ENCODE results near the gene TRAPPC4. TPM values are rescaled to one million over a fixed set of nuclear protein-coding genes. Genes with fewer than 3 reads are reported as not detected.
A peak's percentile ranks its signal among the peaks of the same experiment; 100 is the strongest.
"Not testable (repeated sequence)": the region's sequence is repeated elsewhere in the genome, so short reads cannot be mapped to it uniquely, and the experiment has no call there.

Gene TRAPPC4
- total RNA-seq, 1 donor = 54.5 TPM

GRCh38 chr11:118998388-118998717, 20.2 kb upstream of the TRAPPC4 start:
- peak overlapping the region; percentile 50 for H3K4me3 ChIP-seq (ENCODE audit: low read length)
- H3K27me3 ChIP-seq (ENCODE audit: insufficient read depth, low read length) = no peaks in the 10 kb centered on the region
- H3K4me1 ChIP-seq (ENCODE audit: insufficient read depth, low read length) = peaks cover 26% of the 10 kb centered on the region
- no peaks in the 10 kb centered on the region for H3K9me3 ChIP-seq (ENCODE audit: low read depth, low read length)

- peaks cover 26% of the 10 kb centered on the region for H3K4me1 ChIP-seq (ENCODE audit: insufficient read depth, low read length)
- no peaks in the 10 kb centered on the region for H3K27me3 ChIP-seq (ENCODE audit: insufficient read depth, low read length)
- H3K9me3 ChIP-seq (ENCODE audit: low read depth, low read length) = no peaks in the 10 kb centered on the region
- no peak overlapping the region for H3K4me3 ChIP-seq (ENCODE audit: low read length)
These were observed 19.7 kb upstream of the TRAPPC4 start for GRCh38 chr11:118998822-118999221.

- Histone ChIP-seq H3K4me3 (ENCODE audit: low read length) (no peak overlapping the region), H3K4me1 (ENCODE audit: insufficient read depth, low read length) (peaks cover 26% of the 10 kb centered on the region), H3K27me3 (ENCODE audit: insufficient read depth, low read length) (no peaks in the 10 kb centered on the region), H3K9me3 (ENCODE audit: low read depth, low read length) (no peaks in the 10 kb centered on the region)
These were observed 17.7 kb upstream of the TRAPPC4 start for GRCh38 chr11:119000906-119001305.

GRCh38 chr11:119006656-119007055, 11.9 kb upstream of the TRAPPC4 start:
- H3K27me3 ChIP-seq (ENCODE audit: insufficient read depth, low read length) = no peaks in the 10 kb centered on the region
- no peaks in the 10 kb centered on the region for H3K9me3 ChIP-seq (ENCODE audit: low read depth, low read length)
- no peaks in the 10 kb centered on the region for H3K4me1 ChIP-seq (ENCODE audit: insufficient read depth, low read length)
- no peak overlapping the region for H3K4me3 ChIP-seq (ENCODE audit: low read length)

GRCh38 chr11:119011476-119012053, 7.0 kb upstream of the TRAPPC4 start:
- no peaks in the 10 kb centered on the region for H3K27me3 ChIP-seq (ENCODE audit: insufficient read depth, low read length)
- H3K4me1 ChIP-seq (ENCODE audit: insufficient read depth, low read length) = peaks cover 10% of the 10 kb centered on the region
- no peaks in the 10 kb centered on the region for H3K9me3 ChIP-seq (ENCODE audit: low read depth, low read length)
- no peak overlapping the region for H3K4me3 ChIP-seq (ENCODE audit: low read length)

- H3K27me3 ChIP-seq (ENCODE audit: insufficient read depth, low read length) = no peaks in the 10 kb centered on the region
- no peak overlapping the region for H3K4me3 ChIP-seq (ENCODE audit: low read length)
- H3K9me3 ChIP-seq (ENCODE audit: low read depth, low read length) = no peaks in the 10 kb centered on the region
- peaks cover 20% of the 10 kb centered on the region for H3K4me1 ChIP-seq (ENCODE audit: insufficient read depth, low read length)
These were observed 5.9 kb upstream of the TRAPPC4 start for GRCh38 chr11:119012629-119013170.

GRCh38 chr11:119014209-119014924, 4.2 kb upstream of the TRAPPC4 start:
- Histone ChIP-seq H3K4me3 (ENCODE audit: low read length) (no peak overlapping the region), H3K9me3 (ENCODE audit: low read depth, low read length) (no peaks in the 10 kb centered on the region), H3K27me3 (ENCODE audit: insufficient read depth, low read length) (no peaks in the 10 kb centered on the region), H3K4me1 (ENCODE audit: insufficient read depth, low read length) (peaks cover 23% of the 10 kb centered on the region)

- Histone ChIP-seq H3K4me1 (ENCODE audit: insufficient read depth, low read length) (peaks cover 31% of the 10 kb centered on the region), H3K4me3 (ENCODE audit: low read length) (no peak overlapping the region), H3K9me3 (ENCODE audit: low read depth, low read length) (no peaks in the 10 kb centered on the region), H3K27me3 (ENCODE audit: insufficient read depth, low read length) (no peaks in the 10 kb centered on the region)
These were observed 3.4 kb upstream of the TRAPPC4 start for GRCh38 chr11:119015054-119015611.

GRCh38 chr11:119016216-119017009, 2.2 kb upstream of the TRAPPC4 start:
- H3K4me3 ChIP-seq (ENCODE audit: low read length) = no peak overlapping the region
- H3K4me1 ChIP-seq (ENCODE audit: insufficient read depth, low read length) = peaks cover 35% of the 10 kb centered on the region
- no peaks in the 10 kb centered on the region for H3K9me3 ChIP-seq (ENCODE audit: low read depth, low read length)
- no peaks in the 10 kb centered on the region for H3K27me3 ChIP-seq (ENCODE audit: insufficient read depth, low read length)

- peak overlapping the region; percentile 82 for H3K4me3 ChIP-seq (ENCODE audit: low read length)
- not testable (repeated sequence) for H3K9me3 ChIP-seq (ENCODE audit: low read depth, low read length); H3K27me3 ChIP-seq (ENCODE audit: insufficient read depth, low read length)
- peaks cover 35% of the 10 kb centered on the region for H3K4me1 ChIP-seq (ENCODE audit: insufficient read depth, low read length)
These were observed 1.2 kb upstream of the TRAPPC4 start for GRCh38 chr11:119017377-119017776.

GRCh38 chr11:119019996-119020395, 1.4 kb downstream of the TRAPPC4 start:
- Histone ChIP-seq H3K27me3 (ENCODE audit: insufficient read depth, low read length) (no peaks in the 10 kb centered on the region), H3K4me1 (ENCODE audit: insufficient read depth, low read length) (peaks cover 35% of the 10 kb centered on the region), H3K9me3 (ENCODE audit: low read depth, low read length) (no peaks in the 10 kb centered on the region), H3K4me3 (ENCODE audit: low read length) (no peak overlapping the region)

- peaks cover 25% of the 10 kb centered on the region for H3K4me1 ChIP-seq (ENCODE audit: insufficient read depth, low read length)
- no peaks in the 10 kb centered on the region for H3K9me3 ChIP-seq (ENCODE audit: low read depth, low read length)
- no peak overlapping the region for H3K4me3 ChIP-seq (ENCODE audit: low read length)
- H3K27me3 ChIP-seq (ENCODE audit: insufficient read depth, low read length) = no peaks in the 10 kb centered on the region
These were observed 3.1 kb downstream of the TRAPPC4 start for GRCh38 chr11:119021631-119022030.

GRCh38 chr11:119023741-119024140, 5.2 kb downstream of the TRAPPC4 start:
- H3K4me1 ChIP-seq (ENCODE audit: insufficient read depth, low read length) = peaks cover 15% of the 10 kb centered on the region
- no peaks in the 10 kb centered on the region for H3K27me3 ChIP-seq (ENCODE audit: insufficient read depth, low read length)
- no peaks in the 10 kb centered on the region for H3K9me3 ChIP-seq (ENCODE audit: low read depth, low read length)
- no peak overlapping the region for H3K4me3 ChIP-seq (ENCODE audit: low read length)

GRCh38 chr11:119024430-119025098, 6.0 kb downstream of the TRAPPC4 start:
- no peak overlapping the region for H3K4me3 ChIP-seq (ENCODE audit: low read length)
- no peaks in the 10 kb centered on the region for H3K9me3 ChIP-seq (ENCODE audit: low read depth, low read length)
- H3K4me1 ChIP-seq (ENCODE audit: insufficient read depth, low read length) = peaks cover 17% of the 10 kb centered on the region
- no peaks in the 10 kb centered on the region for H3K27me3 ChIP-seq (ENCODE audit: insufficient read depth, low read length)

GRCh38 chr11:119025099-119025473, 6.5 kb downstream of the TRAPPC4 start:
- H3K4me3 ChIP-seq (ENCODE audit: low read length) = no peak overlapping the region
- no peaks in the 10 kb centered on the region for H3K27me3 ChIP-seq (ENCODE audit: insufficient read depth, low read length)
- peaks cover 17% of the 10 kb centered on the region for H3K4me1 ChIP-seq (ENCODE audit: insufficient read depth, low read length)
- no peaks in the 10 kb centered on the region for H3K9me3 ChIP-seq (ENCODE audit: low read depth, low read length)
